Measurements from ENCODE around the gene FN1.

FN1 gene

GRCh38 chr2:215428060-215428910, 7.6 kb downstream of the FN1 start:
- H3K4me3 ChIP-seq (ENCODE audit: low read depth, low read length) = no peak overlapping the region
- TF ChIP-seq, protein P1, sequence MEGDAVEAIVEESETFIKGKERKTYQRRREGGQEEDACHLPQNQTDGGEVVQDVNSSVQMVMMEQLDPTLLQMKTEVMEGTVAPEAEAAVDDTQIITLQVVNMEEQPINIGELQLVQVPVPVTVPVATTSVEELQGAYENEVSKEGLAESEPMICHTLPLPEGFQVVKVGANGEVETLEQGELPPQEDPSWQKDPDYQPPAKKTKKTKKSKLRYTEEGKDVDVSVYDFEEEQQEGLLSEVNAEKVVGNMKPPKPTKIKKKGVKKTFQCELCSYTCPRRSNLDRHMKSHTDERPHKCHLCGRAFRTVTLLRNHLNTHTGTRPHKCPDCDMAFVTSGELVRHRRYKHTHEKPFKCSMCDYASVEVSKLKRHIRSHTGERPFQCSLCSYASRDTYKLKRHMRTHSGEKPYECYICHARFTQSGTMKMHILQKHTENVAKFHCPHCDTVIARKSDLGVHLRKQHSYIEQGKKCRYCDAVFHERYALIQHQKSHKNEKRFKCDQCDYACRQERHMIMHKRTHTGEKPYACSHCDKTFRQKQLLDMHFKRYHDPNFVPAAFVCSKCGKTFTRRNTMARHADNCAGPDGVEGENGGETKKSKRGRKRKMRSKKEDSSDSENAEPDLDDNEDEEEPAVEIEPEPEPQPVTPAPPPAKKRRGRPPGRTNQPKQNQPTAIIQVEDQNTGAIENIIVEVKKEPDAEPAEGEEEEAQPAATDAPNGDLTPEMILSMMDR (IDR thresholded peaks at IDR 0.05; ENCODE audit: low read depth, low read length) = no peak

GRCh38 chr2:215427585-215427984, 8.3 kb downstream of the FN1 start:
- TF ChIP-seq, protein P1 (IDR thresholded peaks at IDR 0.05; ENCODE audit: low read depth, low read length) = no peak
- H3K4me3 ChIP-seq (ENCODE audit: low read depth, low read length) = no peak overlapping the region

DNA sequence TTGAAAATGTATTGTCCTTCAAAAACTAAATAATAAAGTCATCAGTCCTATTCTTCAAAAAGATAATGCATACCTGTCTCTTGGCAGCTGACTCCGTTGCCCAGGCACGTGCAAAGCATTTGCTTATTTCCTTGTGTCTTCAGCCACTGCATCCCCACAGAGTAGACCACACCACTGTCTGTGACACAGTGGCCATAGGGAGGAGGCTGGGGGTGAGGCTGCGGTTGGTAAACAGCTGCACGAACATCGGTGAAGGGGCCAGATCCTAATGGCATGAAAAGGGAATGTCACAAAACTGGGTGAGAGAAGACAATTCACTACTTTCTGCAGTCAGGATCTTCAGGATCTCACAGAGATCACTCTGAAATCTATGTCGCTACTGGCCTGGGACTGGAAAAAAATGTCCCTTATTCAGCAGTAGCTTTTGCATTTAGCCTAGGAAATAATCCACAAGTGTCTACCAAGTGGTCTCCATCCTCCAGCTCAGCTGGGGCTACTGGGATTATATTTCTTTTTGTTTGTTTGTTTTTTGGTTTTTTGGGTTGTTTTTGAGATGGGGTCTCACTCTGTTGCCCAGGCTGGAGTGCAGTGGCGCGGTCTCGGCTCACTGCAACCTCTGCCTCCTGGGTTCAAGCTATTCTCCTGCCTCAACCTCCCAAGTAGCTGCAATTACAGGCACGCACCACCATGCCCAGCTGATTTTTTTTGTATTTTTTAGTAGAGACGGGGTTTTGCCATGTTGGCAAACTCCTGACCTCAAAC, 10.7 kb downstream of the FN1 start:
- no peak overlapping the region for H3K4me3 ChIP-seq (ENCODE audit: low read depth, low read length)
- TF ChIP-seq, protein P1 (IDR thresholded peaks at IDR 0.05; ENCODE audit: low read depth, low read length) = no peak

GRCh38 chr2:215423928-215424540, 11.8 kb downstream of the FN1 start:
- H3K4me3 ChIP-seq (ENCODE audit: low read depth, low read length) = no peak overlapping the region

DNA sequence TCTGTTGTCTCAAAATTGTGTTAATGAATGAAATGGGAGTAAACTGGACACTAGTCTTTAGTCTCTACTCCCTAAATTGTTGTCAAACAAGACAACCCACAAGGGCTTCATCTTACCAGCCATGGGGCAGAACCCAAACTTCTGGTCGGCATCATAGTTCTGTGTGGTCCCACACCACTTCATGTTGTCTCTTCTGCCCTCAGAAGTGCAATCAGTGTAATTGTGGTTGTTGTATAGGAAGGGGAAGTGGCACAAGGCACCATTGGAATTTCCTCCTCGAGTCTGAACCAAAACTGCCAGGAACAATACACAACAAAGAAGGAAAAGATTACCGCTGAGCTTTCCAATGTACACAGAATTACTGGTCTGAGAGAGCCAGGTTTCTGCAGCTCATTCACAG, 12.6 kb downstream of the FN1 start:
- no peak overlapping the region for H3K4me3 ChIP-seq (ENCODE audit: low read depth, low read length)
- TF ChIP-seq, protein P1 (IDR thresholded peaks at IDR 0.05; ENCODE audit: low read depth, low read length) = no peak

More at GRCh38 chr2:215423928-215424540, 11.8 kb downstream of the FN1 start:
- TF ChIP-seq, protein P1 (IDR thresholded peaks at IDR 0.05; ENCODE audit: low read depth, low read length) = no peak

DNA sequence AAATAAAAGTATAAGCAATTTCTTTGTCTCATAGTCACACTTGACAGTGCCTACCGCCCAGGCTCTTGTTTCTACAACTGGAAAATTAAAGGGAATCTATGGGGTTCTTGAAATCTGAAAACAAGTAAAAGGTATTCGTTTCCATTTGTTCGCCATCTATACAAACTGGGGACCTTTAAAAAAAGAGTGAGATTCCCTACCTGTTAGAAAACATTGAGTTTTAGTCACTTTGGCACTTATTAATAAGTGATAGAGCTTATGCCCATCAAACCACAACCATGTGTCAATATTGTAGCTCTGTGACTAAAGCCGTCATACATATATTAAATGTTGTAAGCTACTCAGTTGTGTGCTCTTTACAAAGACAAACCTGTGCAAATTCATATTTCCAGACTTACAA, 13.2 kb downstream of the FN1 start:
- no peak overlapping the region for H3K4me3 ChIP-seq (ENCODE audit: low read depth, low read length)
- TF ChIP-seq, protein P1 (IDR thresholded peaks at IDR 0.05; ENCODE audit: low read depth, low read length) = no peak

Measured in WI38 (cell line).